LNCaP clone FGC (cell line): ENCODE results near the gene LARGE1.

Experiments used
- DNase-seq: peaks from one replicate; pipeline ENCODE4 v3.0.0-alpha.2; 2011; ENCODE audit warnings: low read depth
- H3K4me3 ChIP-seq: 2 replicates; pipeline ENCODE4 v1.5.1; 2011; ENCODE audit warnings: mild to moderate bottlenecking, low read depth, low read length, control low read depth
- TF ChIP-seq, protein P1 (sequence below): IDR thresholded peaks from 2 replicates; pipeline ENCODE4 v1.5.1; 2012; ENCODE audit warnings: mild to moderate bottlenecking; ENCODE audit not compliant: control insufficient read depth, insufficient read depth; ENCODE audit errors: extremely low read depth

The LARGE1 gene

DNA sequence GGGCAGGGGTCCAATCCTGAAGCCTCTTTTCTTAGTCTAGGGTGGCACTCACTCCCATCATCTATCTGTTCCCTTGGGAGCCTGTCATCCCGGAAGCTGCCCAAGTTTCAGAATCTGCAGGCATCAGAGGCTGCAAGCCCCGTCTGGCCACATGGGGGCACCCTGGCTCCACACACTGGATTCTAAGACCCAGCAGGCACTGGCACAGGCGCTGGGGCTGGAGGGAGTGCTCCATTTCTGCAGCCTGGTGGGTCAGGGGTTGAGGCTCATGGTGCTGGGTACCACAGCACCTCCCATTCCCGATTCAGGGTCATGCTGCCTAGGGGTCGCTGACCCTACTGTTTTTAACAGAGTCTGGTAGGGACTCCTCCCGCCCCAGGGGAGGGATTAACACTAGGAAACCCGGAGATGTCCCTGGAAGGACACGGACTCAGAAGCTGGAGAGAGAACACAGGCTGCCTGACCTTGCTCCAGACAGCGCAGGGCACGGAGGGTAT, 618.2 kb downstream of the LARGE1 start:
- TF ChIP-seq, protein P1, sequence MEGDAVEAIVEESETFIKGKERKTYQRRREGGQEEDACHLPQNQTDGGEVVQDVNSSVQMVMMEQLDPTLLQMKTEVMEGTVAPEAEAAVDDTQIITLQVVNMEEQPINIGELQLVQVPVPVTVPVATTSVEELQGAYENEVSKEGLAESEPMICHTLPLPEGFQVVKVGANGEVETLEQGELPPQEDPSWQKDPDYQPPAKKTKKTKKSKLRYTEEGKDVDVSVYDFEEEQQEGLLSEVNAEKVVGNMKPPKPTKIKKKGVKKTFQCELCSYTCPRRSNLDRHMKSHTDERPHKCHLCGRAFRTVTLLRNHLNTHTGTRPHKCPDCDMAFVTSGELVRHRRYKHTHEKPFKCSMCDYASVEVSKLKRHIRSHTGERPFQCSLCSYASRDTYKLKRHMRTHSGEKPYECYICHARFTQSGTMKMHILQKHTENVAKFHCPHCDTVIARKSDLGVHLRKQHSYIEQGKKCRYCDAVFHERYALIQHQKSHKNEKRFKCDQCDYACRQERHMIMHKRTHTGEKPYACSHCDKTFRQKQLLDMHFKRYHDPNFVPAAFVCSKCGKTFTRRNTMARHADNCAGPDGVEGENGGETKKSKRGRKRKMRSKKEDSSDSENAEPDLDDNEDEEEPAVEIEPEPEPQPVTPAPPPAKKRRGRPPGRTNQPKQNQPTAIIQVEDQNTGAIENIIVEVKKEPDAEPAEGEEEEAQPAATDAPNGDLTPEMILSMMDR = peak; percentile 91
- H3K4me3 ChIP-seq = no peak overlapping the region
- DNase-seq = peak; percentile 28

GRCh38 chr22:33300165-33300564, 620.1 kb downstream of the LARGE1 start:
- no peak overlapping the region for H3K4me3 ChIP-seq
- TF ChIP-seq, protein P1 = no peak
- no peak for DNase-seq

GRCh38 chr22:33299245-33299956, 620.9 kb downstream of the LARGE1 start:
- DNase-seq = no peak
- TF ChIP-seq, protein P1 = peak; percentile 8; the same call in 1 of the 2 replicates

DNA sequence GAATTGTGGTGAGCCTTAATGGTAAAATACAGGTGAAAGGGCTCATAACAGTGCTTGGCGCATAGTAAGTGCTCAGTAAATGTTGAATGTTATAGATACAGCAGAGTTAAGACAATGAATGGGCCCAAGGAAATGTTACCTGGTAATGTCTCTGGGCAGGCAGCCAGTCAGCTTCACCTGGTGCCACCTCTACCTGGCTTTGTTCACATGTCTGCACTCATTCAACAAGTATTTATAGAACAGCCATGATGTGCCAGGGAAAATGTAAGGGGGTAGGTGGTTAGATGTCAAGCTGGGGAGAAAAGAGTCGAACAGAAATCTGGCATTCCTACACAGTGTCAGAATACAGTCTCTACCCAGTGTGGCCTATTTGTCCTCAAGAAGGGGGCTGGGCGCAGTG, 623.3 kb downstream of the LARGE1 start:
- TF ChIP-seq, protein P1 = no peak
- DNase-seq = peak; percentile 13
- no peak overlapping the region for H3K4me3 ChIP-seq

More at GRCh38 chr22:33299245-33299956, 620.9 kb downstream of the LARGE1 start:
- no peak overlapping the region for H3K4me3 ChIP-seq

GRCh38 chr22:33288078-33288477, 632.2 kb downstream of the LARGE1 start:
- no peak for DNase-seq
- H3K4me3 ChIP-seq = no peak overlapping the region
- TF ChIP-seq, protein P1 = no peak

- TF ChIP-seq, protein P1 = no peak
These were observed 645.2 kb downstream of the LARGE1 start for GRCh38 chr22:33275073-33275443.

More at GRCh38 chr22:33275073-33275443, 645.2 kb downstream of the LARGE1 start:
- no peak overlapping the region for H3K4me3 ChIP-seq
- DNase-seq = no peak
